Esophagus muscularis mucosa (tissue), 3 donors: ENCODE results near the gene PRRX1.

Experiments used
- CTCF ChIP-seq, 3 experiments: fragments of 200-600 bp in 2 of 3; fragments of 450-650 bp in 1 of 3; sonication (generic) in 2 of 3; IDR thresholded peaks; one replicate each; pipeline ENCODE4 v1.5.1; 2017 to 2019; ENCODE audit warnings: antibody characterized with exemption in 3 of 3, mild to moderate bottlenecking in 2 of 3, moderate library complexity in 1 of 3
- POLR2A ChIP-seq: fragments of 450-650 bp; IDR thresholded peaks from one replicate; pipeline ENCODE4 v1.6.1; 2017; ENCODE audit warnings: antibody characterized with exemption, moderate library complexity, mild to moderate bottlenecking, low read depth
- POLR2AphosphoS5 ChIP-seq, 2 donors: sonication (generic); formaldehyde crosslinking; IDR thresholded peaks; one replicate each; pipeline ENCODE4 v1.6.1; 2017; ENCODE audit warnings: antibody characterized with exemption in 2 of 2

- TF ChIP-seq CTCF (IDR thresholded peaks at IDR 0.05), result no peak
- TF ChIP-seq POLR2A, result no peak
- TF ChIP-seq POLR2AphosphoS5 (IDR thresholded peaks at IDR 0.05), result no peak
These were observed 105.0 kb downstream of the PRRX1 start for GRCh38 chr1:170768929-170769328.
